GM18867 (cell line): ENCODE measurements around the gene ATP6V0E2.
"Not testable (repeated sequence)": the region's sequence is repeated elsewhere in the genome, so short reads cannot be mapped to it uniquely, and the experiment has no call there.

Source experiments
- ATAC-seq: cut with Tn5 transposase; IDR thresholded peaks from one replicate; pipeline ENCODE4 v1.9.1; 2021; ENCODE audit warnings: mild to moderate bottlenecking, moderate library complexity; ENCODE audit not compliant: unreplicated experiment

ATP6V0E2 gene

GRCh38 chr7:149912126-149912525 lies 38.4 kb downstream of the ATP6V0E2 start:
- not testable (repeated sequence) for ATAC-seq

GRCh38 chr7:149926414-149926813 lies 52.6 kb downstream of the ATP6V0E2 start:
- ATAC-seq = not testable (repeated sequence)
